ENCODE measurements around the gene ARHGAP25.

ARHGAP25 gene

GRCh38 chr2:68762665-68763064 lies 28.1 kb downstream of the ARHGAP25 start:
- no peak for TF ChIP-seq TAF1 (IDR thresholded peaks at IDR 0.05; ENCODE audit: borderline replicate concordance, low read depth, low read length)
- TF ChIP-seq POLR2A (IDR thresholded peaks at IDR 0.05; ENCODE audit: low read depth, low read length), result no peak
- FAIRE-seq (peak; percentile 99), DNase-seq (ENCODE audit: insufficient read length) (no peak)

- FAIRE-seq (no peak), DNase-seq (ENCODE audit: insufficient read length) (no peak)
- TF ChIP-seq POLR2A (IDR thresholded peaks at IDR 0.05; ENCODE audit: low read depth, low read length), result no peak
- no peak for TF ChIP-seq POLR2AphosphoS5 (IDR thresholded peaks at IDR 0.05; ENCODE audit: low read depth, low read length)
- no peak for TF ChIP-seq TAF1 (IDR thresholded peaks at IDR 0.05; ENCODE audit: borderline replicate concordance, low read depth, low read length)
Measured at GRCh38 chr2:68764041-68764805, 29.6 kb downstream of the ARHGAP25 start.

GRCh38 chr2:68764806-68765311 lies 30.2 kb downstream of the ARHGAP25 start:
- no peak for DNase-seq (ENCODE audit: insufficient read length)
- TF ChIP-seq TAF1 (IDR thresholded peaks at IDR 0.05; ENCODE audit: borderline replicate concordance, low read depth, low read length) (no peak), POLR2A (IDR thresholded peaks at IDR 0.05; ENCODE audit: low read depth, low read length) (no peak), POLR2AphosphoS5 (IDR thresholded peaks at IDR 0.05; ENCODE audit: low read depth, low read length) (no peak)
- FAIRE-seq, result peak; percentile 70

GRCh38 chr2:68765739-68766375 lies 31.2 kb downstream of the ARHGAP25 start:
- peak; percentile 91 for FAIRE-seq
- TF ChIP-seq POLR2A (IDR thresholded peaks at IDR 0.05; ENCODE audit: low read depth, low read length), result no peak
- TF ChIP-seq TAF1 (IDR thresholded peaks at IDR 0.05; ENCODE audit: borderline replicate concordance, low read depth, low read length), result no peak
- no peak for TF ChIP-seq POLR2AphosphoS5 (IDR thresholded peaks at IDR 0.05; ENCODE audit: low read depth, low read length)
- no peak for DNase-seq (ENCODE audit: insufficient read length)

GRCh38 chr2:68766376-68766845 lies 31.8 kb downstream of the ARHGAP25 start:
- DNase-seq (ENCODE audit: insufficient read length) (no peak), FAIRE-seq (no peak)
- TF ChIP-seq POLR2A (IDR thresholded peaks at IDR 0.05; ENCODE audit: low read depth, low read length), result 0 out of 2 replicates have a peak, but pooled peaks have one; percentile 22
- TF ChIP-seq POLR2AphosphoS5 (IDR thresholded peaks at IDR 0.05; ENCODE audit: low read depth, low read length), result no peak
- no peak for TF ChIP-seq TAF1 (IDR thresholded peaks at IDR 0.05; ENCODE audit: borderline replicate concordance, low read depth, low read length)

GRCh38 chr2:68767031-68767961 lies 32.7 kb downstream of the ARHGAP25 start:
- FAIRE-seq, result peak; percentile 84

GRCh38 chr2:68767996-68768395 lies 33.4 kb downstream of the ARHGAP25 start:
- FAIRE-seq (peak; percentile 14), DNase-seq (ENCODE audit: insufficient read length) (no peak)
- no peak for TF ChIP-seq TAF1 (IDR thresholded peaks at IDR 0.05; ENCODE audit: borderline replicate concordance, low read depth, low read length)
- TF ChIP-seq POLR2A (IDR thresholded peaks at IDR 0.05; ENCODE audit: low read depth, low read length), result no peak
- TF ChIP-seq POLR2AphosphoS5 (IDR thresholded peaks at IDR 0.05; ENCODE audit: low read depth, low read length), result no peak

More at GRCh38 chr2:68767031-68767961, 32.7 kb downstream of the ARHGAP25 start:
- DNase-seq (ENCODE audit: insufficient read length), result no peak
- TF ChIP-seq POLR2A (IDR thresholded peaks at IDR 0.05; ENCODE audit: low read depth, low read length) (peak; percentile 34; the same call in 1 of the 2 replicates), TAF1 (IDR thresholded peaks at IDR 0.05; ENCODE audit: borderline replicate concordance, low read depth, low read length) (no peak)

- TF ChIP-seq TAF1 (IDR thresholded peaks at IDR 0.05; ENCODE audit: borderline replicate concordance, low read depth, low read length), result no peak
- DNase-seq (ENCODE audit: insufficient read length) (no peak), FAIRE-seq (peak; percentile 77)
Measured at GRCh38 chr2:68768461-68768860, 33.9 kb downstream of the ARHGAP25 start.

- FAIRE-seq (no peak), DNase-seq (ENCODE audit: insufficient read length) (no peak)
- TF ChIP-seq POLR2AphosphoS5 (IDR thresholded peaks at IDR 0.05; ENCODE audit: low read depth, low read length) (no peak), TAF1 (IDR thresholded peaks at IDR 0.05; ENCODE audit: borderline replicate concordance, low read depth, low read length) (no peak), POLR2A (IDR thresholded peaks at IDR 0.05; ENCODE audit: low read depth, low read length) (no peak)
Measured at GRCh38 chr2:68768951-68769350, 34.3 kb downstream of the ARHGAP25 start.

- DNase-seq (ENCODE audit: insufficient read length) (no peak), FAIRE-seq (no peak)
- no peak for TF ChIP-seq TAF1 (IDR thresholded peaks at IDR 0.05; ENCODE audit: borderline replicate concordance, low read depth, low read length)
- TF ChIP-seq POLR2A (IDR thresholded peaks at IDR 0.05; ENCODE audit: low read depth, low read length), result no peak
- TF ChIP-seq POLR2AphosphoS5 (IDR thresholded peaks at IDR 0.05; ENCODE audit: low read depth, low read length), result no peak
Measured at GRCh38 chr2:68769586-68770270, 35.1 kb downstream of the ARHGAP25 start.

Data from GM12892 (cell line).